Measurements from ENCODE around the gene MIX23.

DNA sequence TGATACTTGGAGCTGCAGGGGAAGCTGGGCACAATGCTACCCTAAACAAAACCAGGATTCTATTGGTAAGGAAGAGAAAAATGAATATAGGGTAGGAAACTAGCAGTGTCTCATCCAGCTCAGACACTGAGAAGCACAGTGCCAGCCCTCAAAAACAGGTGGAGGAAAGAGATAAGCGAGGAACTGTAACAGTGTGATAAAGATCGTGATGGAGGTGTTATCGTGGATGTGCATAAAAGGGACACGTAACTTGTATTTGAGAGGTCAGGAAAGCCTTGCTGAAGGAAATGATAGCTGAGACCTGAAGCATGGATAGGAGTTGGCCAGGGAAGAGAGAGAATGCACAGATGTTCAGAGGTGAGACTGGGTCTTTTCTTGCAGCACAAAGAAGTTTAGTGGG lies 27.4 kb downstream of the MIX23 start:
- TF ChIP-seq CTCF (IDR thresholded peaks at IDR 0.05) (no peak), POLR2A (IDR thresholded peaks at IDR 0.05) (no peak)
